ENCODE data around the gene NOL3. TPM values are rescaled to one million over a fixed set of nuclear protein-coding genes. Genes with fewer than 3 reads are reported as not detected.

NOL3 gene
- total and polyA plus RNA-seq, 2 of the 13 experiments (the other 11 are each of a cell fraction or from before 2014, with no cell fraction given), result 5.7 to 20.5 TPM

DNA sequence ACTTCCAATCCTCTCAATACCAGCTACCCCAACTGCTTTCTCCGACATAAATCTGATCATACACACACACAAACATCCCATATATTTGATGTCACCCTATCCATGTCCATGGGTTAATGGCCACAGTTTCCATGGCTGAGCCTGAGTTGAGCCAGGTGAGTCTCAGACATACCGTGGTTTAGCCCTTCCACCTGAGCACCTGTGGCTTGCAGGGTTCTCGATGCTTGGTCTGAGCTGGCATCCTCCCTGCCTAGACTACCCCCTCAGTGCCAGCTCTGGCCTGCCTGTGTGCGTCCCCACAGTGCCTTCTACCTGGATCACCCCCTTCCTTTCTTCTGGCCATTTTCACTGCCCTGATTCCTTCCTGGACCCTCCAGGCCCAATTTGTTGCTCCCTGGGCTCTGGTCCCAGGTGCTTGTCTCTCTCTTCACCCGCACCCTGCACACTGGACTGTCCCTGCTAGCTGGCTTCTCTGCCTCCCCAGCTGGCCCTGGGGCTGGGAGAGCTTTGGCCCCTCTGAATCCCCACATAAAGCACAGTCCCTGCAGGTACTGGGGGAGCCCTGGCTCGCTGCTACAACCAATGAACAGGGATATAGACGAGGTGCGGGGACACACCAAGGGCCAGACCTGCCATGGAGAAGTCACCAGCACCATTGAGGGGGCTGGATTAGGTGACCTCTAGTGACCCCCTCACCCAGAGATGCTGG is 35.9 kb downstream of the NOL3 start:
- Histone ChIP-seq H3K9ac (ENCODE audit: insufficient read depth, low read depth, low read length) (no peak overlapping the region), H2AFZ (ENCODE audit: low read length) (no peak overlapping the region), H3K9me3 (ENCODE audit: low read length) (no peaks in the 10 kb centered on the region), H3K79me2 (ENCODE audit: insufficient read depth, low read length) (no peaks in the 10 kb centered on the region), H3K4me2 (ENCODE audit: low read depth, low read length) (no peak overlapping the region), H3K27ac (ENCODE audit: extremely low read length, insufficient read depth, low read length) (no peak overlapping the region), H3K36me3 (replicated peaks in 1 of 2; ENCODE audit: control insufficient read depth in 1 of 2, insufficient read depth in 2 of 2, low read length in 2 of 2) (peaks cover 16 to 20% of the 10 kb centered on the region in 2 experiments; a peak in 4 of 5 replicates), H3K4me1 (ENCODE audit: insufficient read depth, low read length) (peaks cover 55% of the 10 kb centered on the region), H3K4me3 (replicated peaks in 1 of 3; ENCODE audit: insufficient read depth in 1 of 3, low read depth in 2 of 3, low read length in 3 of 3) (no peak overlapping the region), H3K27me3 (ENCODE audit: control insufficient read depth in 1 of 2, insufficient read depth in 2 of 2, low read length in 2 of 2) (no peaks in the 10 kb centered on the region), H4K20me1 (ENCODE audit: insufficient read depth, low read length) (no peaks in the 10 kb centered on the region)
- FAIRE-seq (peak; percentile 39), ATAC-seq (no peak), DNase-seq (ENCODE audit: low spot score) (no peak)
- intact Hi-C loops (cut with micrococcal nuclease; ENCODE audit: unreplicated experiment), result no loop called here
- TSS peak; percentile 19 for BruUV-seq (replicated peaks)
- TF ChIP-seq CCAR2 (optimal IDR thresholded peaks at IDR 0.05; ENCODE audit: low read depth, low read length), result peak; percentile 52
- TF ChIP-seq, protein P1, sequence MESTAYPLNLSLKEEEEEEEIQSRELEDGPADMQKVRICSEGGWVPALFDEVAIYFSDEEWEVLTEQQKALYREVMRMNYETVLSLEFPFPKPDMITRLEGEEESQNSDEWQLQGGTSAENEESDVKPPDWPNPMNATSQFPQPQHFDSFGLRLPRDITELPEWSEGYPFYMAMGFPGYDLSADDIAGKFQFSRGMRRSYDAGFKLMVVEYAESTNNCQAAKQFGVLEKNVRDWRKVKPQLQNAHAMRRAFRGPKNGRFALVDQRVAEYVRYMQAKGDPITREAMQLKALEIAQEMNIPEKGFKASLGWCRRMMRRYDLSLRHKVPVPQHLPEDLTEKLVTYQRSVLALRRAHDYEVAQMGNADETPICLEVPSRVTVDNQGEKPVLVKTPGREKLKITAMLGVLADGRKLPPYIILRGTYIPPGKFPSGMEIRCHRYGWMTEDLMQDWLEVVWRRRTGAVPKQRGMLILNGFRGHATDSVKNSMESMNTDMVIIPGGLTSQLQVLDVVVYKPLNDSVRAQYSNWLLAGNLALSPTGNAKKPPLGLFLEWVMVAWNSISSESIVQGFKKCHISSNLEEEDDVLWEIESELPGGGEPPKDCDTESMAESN (CRISPR knock-in tag; conservative IDR thresholded peaks at IDR 0.05), result peak; percentile 45; the same call in 1 of the 2 replicates
- no peak for TF ChIP-seq IRX3 (CRISPR knock-in tag; IDR thresholded peaks at IDR 0.05; ENCODE audit: borderline replicate concordance, low read depth)
- TF ChIP-seq, protein P2, sequence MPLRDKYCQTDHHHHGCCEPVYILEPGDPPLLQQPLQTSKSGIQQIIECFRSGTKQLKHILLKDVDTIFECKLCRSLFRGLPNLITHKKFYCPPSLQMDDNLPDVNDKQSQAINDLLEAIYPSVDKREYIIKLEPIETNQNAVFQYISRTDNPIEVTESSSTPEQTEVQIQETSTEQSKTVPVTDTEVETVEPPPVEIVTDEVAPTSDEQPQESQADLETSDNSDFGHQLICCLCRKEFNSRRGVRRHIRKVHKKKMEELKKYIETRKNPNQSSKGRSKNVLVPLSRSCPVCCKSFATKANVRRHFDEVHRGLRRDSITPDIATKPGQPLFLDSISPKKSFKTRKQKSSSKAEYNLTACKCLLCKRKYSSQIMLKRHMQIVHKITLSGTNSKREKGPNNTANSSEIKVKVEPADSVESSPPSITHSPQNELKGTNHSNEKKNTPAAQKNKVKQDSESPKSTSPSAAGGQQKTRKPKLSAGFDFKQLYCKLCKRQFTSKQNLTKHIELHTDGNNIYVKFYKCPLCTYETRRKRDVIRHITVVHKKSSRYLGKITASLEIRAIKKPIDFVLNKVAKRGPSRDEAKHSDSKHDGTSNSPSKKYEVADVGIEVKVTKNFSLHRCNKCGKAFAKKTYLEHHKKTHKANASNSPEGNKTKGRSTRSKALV (CRISPR knock-in tag; IDR thresholded peaks at IDR 0.05), result no peak
- 0 out of 2 replicates have a peak, but pooled peaks have one; percentile 23 for TF ChIP-seq ATF7-NPFF (CRISPR knock-in tag; IDR thresholded peaks at IDR 0.05; ENCODE audit: low read depth)
- peak; percentile 37; the same call in 1 of the 2 replicates for TF ChIP-seq POLR2G (IDR thresholded peaks at IDR 0.05; ENCODE audit: low read depth, low read length)
- peak; percentile 31; the same call in 1 of the 2 replicates for TF ChIP-seq ZSCAN25 (CRISPR knock-in tag; IDR thresholded peaks at IDR 0.05)
- no peak for TF ChIP-seq DPF2 (CRISPR knock-in tag; IDR thresholded peaks at IDR 0.05; ENCODE audit: borderline replicate concordance, low read depth)
- TF ChIP-seq ZNF574 (CRISPR knock-in tag; IDR thresholded peaks at IDR 0.05), result 0 out of 2 replicates have a peak, but pooled peaks have one; percentile 1
- TF ChIP-seq EP300 (IDR thresholded peaks at IDR 0.05; ENCODE audit: low read depth in 2 of 2, low read length in 2 of 2), result no peak
- 0 out of 2 replicates have a peak, but pooled peaks have one; percentile 8 for TF ChIP-seq EP300 (CRISPR knock-in tag; IDR thresholded peaks at IDR 0.05; ENCODE audit: borderline replicate concordance)
- no peak for TF ChIP-seq NONO (IDR thresholded peaks at IDR 0.05)
- peak; percentile 40; the same call in 1 of the 2 replicates for TF ChIP-seq NONO (CRISPR knock-in tag; conservative IDR thresholded peaks at IDR 0.05)
- TF ChIP-seq SSRP1 (CRISPR knock-in tag; IDR thresholded peaks at IDR 0.05), result peak; percentile 62; the same call in 1 of the 2 replicates
- peak; percentile 82; the same call in 1 of the 2 replicates for TF ChIP-seq ZNF572 (CRISPR knock-in tag; IDR thresholded peaks at IDR 0.05)
- TF ChIP-seq ARNT2 (CRISPR knock-in tag; IDR thresholded peaks at IDR 0.05; ENCODE audit: low read depth), result peak; percentile 49; the same call in 1 of the 2 replicates
- CTCF ChIA-PET (ENCODE audit: low intra/inter-chr PET ratio, low total read pairs), result no interaction called here
- in situ Hi-C loops (cut with HindIII; ENCODE audit: extremely low pct_ligation_motif_present, low pct_unique_long_range_greater_than_20kb), result no loop called here
- 94% methylated on average over 6 of the region's 8 CpGs for WGBS (ENCODE audit: low lambda C conversion rate)
- POLR2A ChIA-PET, result interaction anchor here (0.8 to 2.1 kb wide), 6 partner anchors 9 to 41 kb away, joined by 3 to 6 read pairs (median 4); partner anchors contain the start of genes FHOD1, NOL3 and TMEM208
